NB4 (cell line): Measurements from ENCODE around the gene CFAP221.

ENCODE experiments used
- MAX ChIP-seq: IDR thresholded peaks from 2 replicates; pipeline ENCODE4 v1.6.1; 2011; ENCODE audit warnings: low read depth, low read length
- POLR2A ChIP-seq: IDR thresholded peaks from 2 replicates; pipeline ENCODE4 v1.6.1; 2011; ENCODE audit warnings: mild to moderate bottlenecking; ENCODE audit not compliant: insufficient read length; ENCODE audit errors: extremely low read depth
- TF ChIP-seq, protein P1 (sequence below): IDR thresholded peaks from one replicate; pipeline ENCODE4 v1.5.1; 2012; ENCODE audit warnings: low read depth, low read length

DNA sequence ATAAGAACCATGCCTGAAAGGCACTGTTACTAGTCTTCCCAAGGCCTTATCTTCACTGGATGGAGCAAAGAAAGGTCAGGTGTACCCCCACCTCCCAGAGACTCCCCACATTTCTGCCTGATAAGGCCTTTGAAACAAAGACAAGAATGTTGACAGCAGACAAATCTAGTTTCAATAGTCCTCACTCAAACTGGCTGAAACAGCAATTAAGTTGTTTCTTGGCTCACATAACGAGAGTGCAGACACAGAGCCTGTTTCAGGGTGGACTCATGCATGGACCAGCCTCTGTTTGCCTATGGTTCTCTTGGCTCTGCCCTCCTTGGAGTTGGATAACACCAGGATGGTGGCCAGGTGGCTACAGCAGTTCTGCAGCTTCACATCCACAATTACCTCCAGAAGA, 7.5 kb upstream of the CFAP221 start:
- no peak for TF ChIP-seq POLR2A
- TF ChIP-seq, protein P1, sequence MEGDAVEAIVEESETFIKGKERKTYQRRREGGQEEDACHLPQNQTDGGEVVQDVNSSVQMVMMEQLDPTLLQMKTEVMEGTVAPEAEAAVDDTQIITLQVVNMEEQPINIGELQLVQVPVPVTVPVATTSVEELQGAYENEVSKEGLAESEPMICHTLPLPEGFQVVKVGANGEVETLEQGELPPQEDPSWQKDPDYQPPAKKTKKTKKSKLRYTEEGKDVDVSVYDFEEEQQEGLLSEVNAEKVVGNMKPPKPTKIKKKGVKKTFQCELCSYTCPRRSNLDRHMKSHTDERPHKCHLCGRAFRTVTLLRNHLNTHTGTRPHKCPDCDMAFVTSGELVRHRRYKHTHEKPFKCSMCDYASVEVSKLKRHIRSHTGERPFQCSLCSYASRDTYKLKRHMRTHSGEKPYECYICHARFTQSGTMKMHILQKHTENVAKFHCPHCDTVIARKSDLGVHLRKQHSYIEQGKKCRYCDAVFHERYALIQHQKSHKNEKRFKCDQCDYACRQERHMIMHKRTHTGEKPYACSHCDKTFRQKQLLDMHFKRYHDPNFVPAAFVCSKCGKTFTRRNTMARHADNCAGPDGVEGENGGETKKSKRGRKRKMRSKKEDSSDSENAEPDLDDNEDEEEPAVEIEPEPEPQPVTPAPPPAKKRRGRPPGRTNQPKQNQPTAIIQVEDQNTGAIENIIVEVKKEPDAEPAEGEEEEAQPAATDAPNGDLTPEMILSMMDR: no peak
- TF ChIP-seq MAX: no peak
